GM12892 (cell line): ENCODE data around the gene SHISA5.

Experiments
- POLR2A ChIP-seq: IDR thresholded peaks from 2 replicates; pipeline ENCODE4 v1.6.1; 2011; ENCODE audit warnings: low read depth, low read length, control low read depth
- POLR2AphosphoS5 ChIP-seq: IDR thresholded peaks from 2 replicates; pipeline ENCODE4 v1.6.1; 2011; ENCODE audit warnings: low read depth, low read length, control low read depth
- TAF1 ChIP-seq: IDR thresholded peaks from 2 replicates; pipeline ENCODE4 v1.6.1; 2011; ENCODE audit warnings: low read depth, mild to moderate bottlenecking, control low read depth, low read length, borderline replicate concordance

GRCh38 chr3:48524970-48525369 is 21.0 kb upstream of the SHISA5 start:
- TF ChIP-seq POLR2A, result no peak
- no peak for TF ChIP-seq POLR2AphosphoS5
- TF ChIP-seq TAF1, result no peak
